Sigmoid colon (tissue), 4 donors: ENCODE data around the gene EQTN.

Source experiments
- CTCF ChIP-seq, 4 experiments: fragments of 450-650 bp in 3 of 4; fragments of 200-600 bp in 1 of 4; IDR thresholded peaks; one replicate each; pipeline ENCODE4 v1.5.1; 2016 to 2019; ENCODE audit warnings: antibody characterized with exemption in 4 of 4, mild to moderate bottlenecking in 3 of 4, moderate library complexity in 2 of 4
- EP300 ChIP-seq, 4 donors: sonication (generic); formaldehyde crosslinking; IDR thresholded peaks; one replicate each; pipeline ENCODE4 v1.6.1; 2017; ENCODE audit warnings: antibody characterized with exemption in 4 of 4
- POLR2AphosphoS5 ChIP-seq, 4 donors: sonication (generic); formaldehyde crosslinking; IDR thresholded peaks; one replicate each; pipeline ENCODE4 v1.6.1; 2017; ENCODE audit warnings: antibody characterized with exemption in 4 of 4

- TF ChIP-seq EP300 (IDR thresholded peaks at IDR 0.05) (no peak), CTCF (IDR thresholded peaks at IDR 0.05) (no peak), POLR2AphosphoS5 (IDR thresholded peaks at IDR 0.05) (no peak)
Observed at GRCh38 chr9:27280860-27281259, 16.1 kb downstream of the EQTN start.
